Measurements from ENCODE around the gene PDE6B.
A peak's percentile ranks its signal among the peaks of the same experiment; 100 is the strongest.
"Not testable (repeated sequence)": the region's sequence is repeated elsewhere in the genome, so short reads cannot be mapped to it uniquely, and the experiment has no call there.

The PDE6B gene

GRCh38 chr4:669806-670559 is 44.6 kb downstream of the PDE6B start:
- not testable (repeated sequence) for DNase-seq (ENCODE audit: low spot score)

GRCh38 chr4:671769-672168 is 46.4 kb downstream of the PDE6B start:
- DNase-seq (ENCODE audit: low spot score): no peak

- DNase-seq (ENCODE audit: low spot score): no peak
These were observed 48.1 kb downstream of the PDE6B start for GRCh38 chr4:673349-674091.

- DNase-seq (ENCODE audit: low spot score): peak; percentile 94
These were observed 49.0 kb downstream of the PDE6B start, which contains the start of the genes ATP5ME and MYL5 for GRCh38 chr4:674172-675035. Gene ATP5ME, minus strand, starts transcription at chr4:674276. Its CDS starts 29 bp downstream, at chr4:674247. Gene MYL5, plus strand, starts transcription at chr4:674542. Its CDS starts 3,485 bp downstream, at chr4:678027.

GRCh38 chr4:675036-675882 is 49.9 kb downstream of the PDE6B start:
- no peak for DNase-seq (ENCODE audit: low spot score)

GRCh38 chr4:675980-676870 is 50.9 kb downstream of the PDE6B start:
- no peak for DNase-seq (ENCODE audit: low spot score)

GRCh38 chr4:676871-677235 is 51.5 kb downstream of the PDE6B start:
- no peak for DNase-seq (ENCODE audit: low spot score)

- peak; percentile 51 for DNase-seq (ENCODE audit: low spot score)
These were observed 52.3 kb downstream of the PDE6B start for GRCh38 chr4:677431-678293.

GRCh38 chr4:678331-679103 is 53.1 kb downstream of the PDE6B start:
- no peak for DNase-seq (ENCODE audit: low spot score)

- DNase-seq (ENCODE audit: low spot score): no peak
These were observed 53.7 kb downstream of the PDE6B start for GRCh38 chr4:679104-679481.

- DNase-seq (ENCODE audit: low spot score): no peak
These were observed 54.3 kb downstream of the PDE6B start for GRCh38 chr4:679629-680028.

GRCh38 chr4:680091-680490 is 54.7 kb downstream of the PDE6B start:
- no peak for DNase-seq (ENCODE audit: low spot score)

GRCh38 chr4:680551-680927 is 55.2 kb downstream of the PDE6B start:
- DNase-seq (ENCODE audit: low spot score): no peak

GRCh38 chr4:680928-681645 is 55.7 kb downstream of the PDE6B start:
- peak; percentile 70 for DNase-seq (ENCODE audit: low spot score)

- no peak for DNase-seq (ENCODE audit: low spot score)
These were observed 56.5 kb downstream of the PDE6B start for GRCh38 chr4:681736-682451.

GRCh38 chr4:682490-683172 is 57.3 kb downstream of the PDE6B start:
- DNase-seq (ENCODE audit: low spot score): no peak

Measured in SK-N-DZ (cell line).